GM12865 (cell line): Measurements from ENCODE around the gene CYGB.
"Not testable (repeated sequence)": the region's sequence is repeated elsewhere in the genome, so short reads cannot be mapped to it uniquely, and the experiment has no call there.

Source experiments
- DNase-seq: peaks from one replicate; pipeline ENCODE4 v3.0.0; 2010; ENCODE audit warnings: low read depth
- H3K4me3 ChIP-seq: 2 replicates; pipeline ENCODE4 v1.5.1; 2011; ENCODE audit warnings: mild to moderate bottlenecking, low read depth, low read length, control low read depth
- CTCF ChIP-seq: IDR thresholded peaks from 2 replicates; pipeline ENCODE4 v1.5.1; 2011; ENCODE audit warnings: low read length, control low read depth, low read depth, inconsistent platforms; ENCODE audit not compliant: insufficient read depth; ENCODE audit errors: missing control alignments

The CYGB gene

GRCh38 chr17:76524598-76525512 lies 12.7 kb downstream of the CYGB start:
- DNase-seq, result no peak
- no peak for TF ChIP-seq CTCF
- no peak overlapping the region for H3K4me3 ChIP-seq

GRCh38 chr17:76523084-76524037 lies 14.1 kb downstream of the CYGB start:
- peak; percentile 100 for TF ChIP-seq CTCF
- no peak overlapping the region for H3K4me3 ChIP-seq
- DNase-seq, result peak; percentile 80

- not testable (repeated sequence) for H3K4me3 ChIP-seq, DNase-seq
Observed at GRCh38 chr17:76521683-76522082, 15.8 kb downstream of the CYGB start.

- no peak for DNase-seq
- TF ChIP-seq CTCF, result no peak
Observed at GRCh38 chr17:76521262-76521661, 16.2 kb downstream of the CYGB start.

GRCh38 chr17:76519048-76519966 lies 18.2 kb downstream of the CYGB start:
- no peak for TF ChIP-seq CTCF
- DNase-seq, result no peak
- H3K4me3 ChIP-seq, result no peak overlapping the region

More at GRCh38 chr17:76521262-76521661, 16.2 kb downstream of the CYGB start:
- no peak overlapping the region for H3K4me3 ChIP-seq

GRCh38 chr17:76517638-76518038 lies 19.9 kb downstream of the CYGB start:
- no peak for DNase-seq
- TF ChIP-seq CTCF, result no peak
- no peak overlapping the region for H3K4me3 ChIP-seq
